K562 (cell line): ENCODE data around the gene PLXDC1. TPM values are rescaled to one million over a fixed set of nuclear protein-coding genes. Genes with fewer than 3 reads are reported as not detected.
A peak's percentile ranks its signal among the peaks of the same experiment; 100 is the strongest.

Experiments
- CGGBP1 ChIP-seq: fragments of 250-450 bp; sonication (Bioruptor Pico); IDR thresholded peaks from 2 replicates; pipeline ENCODE4 v1.9.0; 2021; ENCODE audit warnings: mild to moderate bottlenecking
- EP400 ChIP-seq: fragments of 450-650 bp; IDR thresholded peaks from 2 replicates; pipeline ENCODE4 v1.6.1; 2017; ENCODE audit warnings: antibody characterized with exemption, mild to moderate bottlenecking, moderate library complexity
- ETV5 ChIP-seq: sonication (generic); formaldehyde crosslinking; IDR thresholded peaks from 2 replicates; pipeline ENCODE4 v1.4.0; 2020; ENCODE audit warnings: low read depth, mild to moderate bottlenecking, missing genetic modification reagents
- FOXK2 ChIP-seq, 2 experiments: fragments of 450-650 bp; IDR thresholded peaks in 1 of 2; conservative IDR thresholded peaks in 1 of 2; 2 replicates each; pipeline ENCODE4 v1.6.1; 2016; ENCODE audit warnings: low read depth in 2 of 2, mild to moderate bottlenecking in 1 of 2
- LCOR ChIP-seq: sonication (generic); formaldehyde crosslinking; IDR thresholded peaks from 2 replicates; pipeline ENCODE4 v1.8.0; 2022; ENCODE audit warnings: mild to moderate bottlenecking, missing genetic modification reagents
- NKRF ChIP-seq: fragments of 450-650 bp; IDR thresholded peaks from 2 replicates; pipeline ENCODE4 v1.6.1; 2016; ENCODE audit warnings: borderline replicate concordance
- NR1H2 ChIP-seq: sonication (generic); formaldehyde crosslinking; IDR thresholded peaks from 2 replicates; pipeline ENCODE4 v1.4.0; 2020; ENCODE audit warnings: mild to moderate bottlenecking, missing genetic modification reagents
- OTX1 ChIP-seq: fragments of 450-650 bp; formaldehyde crosslinking; IDR thresholded peaks from 2 replicates; pipeline ENCODE4 v1.4.0; 2022; ENCODE audit warnings: mild to moderate bottlenecking
- POLR3A ChIP-seq: IDR thresholded peaks from 2 replicates; pipeline ENCODE4 v1.6.1; 2011; ENCODE audit warnings: borderline replicate concordance, mild to moderate bottlenecking, moderate library complexity; ENCODE audit not compliant: insufficient read length, insufficient read depth; ENCODE audit errors: extremely low read depth
- SIX5 ChIP-seq, 2 experiments: IDR thresholded peaks; 2 replicates each; pipeline ENCODE4 v1.6.1; 2011; ENCODE audit warnings: low read length in 2 of 2, borderline replicate concordance in 1 of 2, low read depth in 1 of 2, mild to moderate bottlenecking in 1 of 2, moderate library complexity in 1 of 2; ENCODE audit not compliant: insufficient read depth in 1 of 2
- THRB ChIP-seq: fragments of 450-650 bp; formaldehyde crosslinking; conservative IDR thresholded peaks from 2 replicates; pipeline ENCODE4 v1.4.0; 2022; ENCODE audit warnings: mild to moderate bottlenecking, missing genetic modification characterization
- TRIM25 ChIP-seq: fragments of 450-650 bp; IDR thresholded peaks from 2 replicates; pipeline ENCODE4 v1.7.0; 2016; ENCODE audit warnings: borderline replicate concordance
- ZFX ChIP-seq: sonication (generic); formaldehyde crosslinking; IDR thresholded peaks from 2 replicates; pipeline ENCODE4 v1.8.0; 2022; ENCODE audit warnings: mild to moderate bottlenecking, missing genetic modification reagents, moderate library complexity
- ZNF347 ChIP-seq: fragments of 450-650 bp; formaldehyde crosslinking; IDR thresholded peaks from 2 replicates; pipeline ENCODE4 v1.4.0; 2020; ENCODE audit warnings: low read depth, mild to moderate bottlenecking, moderate library complexity
- ZNF507 ChIP-seq: conservative IDR thresholded peaks from 2 replicates; pipeline ENCODE4 v1.6.1; 2017; ENCODE audit warnings: missing genetic modification characterization, missing compliant biosample characterization
- ZNF699 ChIP-seq: fragments of 250-450 bp; sonication (Bioruptor Pico); IDR thresholded peaks from 2 replicates; pipeline ENCODE4 v1.8.0; 2021; ENCODE audit warnings: mild to moderate bottlenecking, moderate library complexity; ENCODE audit not compliant: insufficient replicate concordance
- ZZZ3 ChIP-seq: fragments of 450-650 bp; IDR thresholded peaks from 2 replicates; pipeline ENCODE4 v1.6.1; 2016; ENCODE audit warnings: antibody characterized with exemption, mild to moderate bottlenecking, moderate library complexity
- polyA plus RNA-seq, 8 experiments: library from polyadenylated mRNA; depleted of rRNA in 4 of 8; stranded (reverse) in 5 of 8; unstranded in 3 of 8; fragments of >200 nt; fragmentation: Nextera tagmentation in 2 of 8; fragmentation: Illumina TruSeq in 1 of 8; extraction: Ambion mirVana in 2 of 8; extraction: Trizol in 1 of 8; gene quantifications; 2 replicates each; pipeline versions ENCODE4 v1.2.1 to v1.2.3, GENCODE V29; 2011 to 2014; ENCODE audit warnings: inconsistent platforms in 1 of 8, missing spikeins in 1 of 8
- total RNA-seq, 7 experiments: library from RNA; depleted of rRNA in 6 of 7; stranded (reverse); fragments of >200 nt in 6 of 7; fragmentation: Illumina TruSeq in 2 of 7; extraction: Trizol in 2 of 7; gene quantifications; 2 replicates each; pipeline versions ENCODE4 v1.2.1 to v1.2.3, GENCODE V29; 2011 to 2021; ENCODE audit warnings: low replicate concordance in 1 of 7
- TF ChIP-seq, protein P1 (sequence below): fragments of 450-650 bp; IDR thresholded peaks from 2 replicates; pipeline ENCODE4 v1.6.1; 2018; ENCODE audit not compliant: partially characterized antibody

PLXDC1 gene
- total and polyA plus RNA-seq, 9 of the 15 experiments (the other 6 are each of a cell fraction or from before 2014, with no cell fraction given), result not detected

DNA sequence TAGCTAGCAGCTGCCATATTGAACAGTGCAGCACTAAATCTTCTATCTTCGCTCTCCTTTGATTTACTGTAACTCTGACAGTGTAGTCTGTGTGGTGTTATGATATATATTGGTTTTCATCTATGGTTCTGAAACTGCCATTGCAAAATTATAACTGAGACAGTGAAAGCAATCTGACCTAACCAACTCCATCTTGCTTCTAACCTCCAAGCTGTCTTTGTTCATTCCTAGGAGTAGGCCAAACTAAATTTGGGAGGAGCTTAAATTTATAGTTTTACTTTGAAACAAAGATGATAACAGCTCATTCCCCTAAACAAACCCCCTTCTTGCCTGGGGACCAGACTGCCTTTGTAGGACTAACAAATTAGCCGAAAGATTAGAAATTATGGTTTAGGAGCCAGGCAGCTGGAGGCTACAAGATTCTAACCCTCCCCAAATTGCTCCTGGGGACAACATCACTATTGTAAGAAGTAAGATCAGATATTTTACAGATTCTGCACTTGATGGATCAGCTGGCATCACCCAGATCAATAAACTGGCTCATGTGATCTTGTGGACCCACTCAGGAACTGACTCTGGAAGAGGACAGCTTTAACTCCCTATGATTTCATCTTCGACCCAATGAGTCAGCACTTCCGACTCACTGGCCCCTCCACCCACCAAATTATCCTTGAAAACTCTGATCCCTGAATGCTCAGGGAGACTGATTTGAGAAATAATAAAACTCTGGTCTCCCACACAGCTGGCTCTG, 137.2 kb downstream of the PLXDC1 start (continued):
- TF ChIP-seq THRB (CRISPR knock-in tag) (peak; percentile 90), ZNF347 (CRISPR knock-in tag) (peak; percentile 84), ETV5 (CRISPR knock-in tag) (0 out of 2 replicates have a peak, but pooled peaks have one; percentile 49), SIX5 (IDR thresholded peaks at IDR 0.05; ENCODE audit: borderline replicate concordance in 1 of 2, insufficient read depth in 1 of 2, low read depth in 1 of 2, low read length in 2 of 2) (no peak), NR1H2 (no peak), NKRF (no peak), EP400 (peak; percentile 1; the same call in 1 of the 2 replicates), CGGBP1 (CRISPR knock-in tag) (no peak), OTX1 (CRISPR knock-in tag) (peak; percentile 95), ZNF699 (CRISPR knock-in tag) (no peak), ZFX (no peak), FOXK2 (conservative IDR thresholded peaks at IDR 0.05 in 1 of 2, IDR thresholded peaks at IDR 0.05 in 1 of 2; ENCODE audit: low read depth in 2 of 2) (no peak), ZNF507 (tag) (peak; percentile 66), ZZZ3 (no peak), TRIM25 (no peak), POLR3A (no peak), LCOR (CRISPR knock-in tag) (no peak)
- TF ChIP-seq, protein P1, sequence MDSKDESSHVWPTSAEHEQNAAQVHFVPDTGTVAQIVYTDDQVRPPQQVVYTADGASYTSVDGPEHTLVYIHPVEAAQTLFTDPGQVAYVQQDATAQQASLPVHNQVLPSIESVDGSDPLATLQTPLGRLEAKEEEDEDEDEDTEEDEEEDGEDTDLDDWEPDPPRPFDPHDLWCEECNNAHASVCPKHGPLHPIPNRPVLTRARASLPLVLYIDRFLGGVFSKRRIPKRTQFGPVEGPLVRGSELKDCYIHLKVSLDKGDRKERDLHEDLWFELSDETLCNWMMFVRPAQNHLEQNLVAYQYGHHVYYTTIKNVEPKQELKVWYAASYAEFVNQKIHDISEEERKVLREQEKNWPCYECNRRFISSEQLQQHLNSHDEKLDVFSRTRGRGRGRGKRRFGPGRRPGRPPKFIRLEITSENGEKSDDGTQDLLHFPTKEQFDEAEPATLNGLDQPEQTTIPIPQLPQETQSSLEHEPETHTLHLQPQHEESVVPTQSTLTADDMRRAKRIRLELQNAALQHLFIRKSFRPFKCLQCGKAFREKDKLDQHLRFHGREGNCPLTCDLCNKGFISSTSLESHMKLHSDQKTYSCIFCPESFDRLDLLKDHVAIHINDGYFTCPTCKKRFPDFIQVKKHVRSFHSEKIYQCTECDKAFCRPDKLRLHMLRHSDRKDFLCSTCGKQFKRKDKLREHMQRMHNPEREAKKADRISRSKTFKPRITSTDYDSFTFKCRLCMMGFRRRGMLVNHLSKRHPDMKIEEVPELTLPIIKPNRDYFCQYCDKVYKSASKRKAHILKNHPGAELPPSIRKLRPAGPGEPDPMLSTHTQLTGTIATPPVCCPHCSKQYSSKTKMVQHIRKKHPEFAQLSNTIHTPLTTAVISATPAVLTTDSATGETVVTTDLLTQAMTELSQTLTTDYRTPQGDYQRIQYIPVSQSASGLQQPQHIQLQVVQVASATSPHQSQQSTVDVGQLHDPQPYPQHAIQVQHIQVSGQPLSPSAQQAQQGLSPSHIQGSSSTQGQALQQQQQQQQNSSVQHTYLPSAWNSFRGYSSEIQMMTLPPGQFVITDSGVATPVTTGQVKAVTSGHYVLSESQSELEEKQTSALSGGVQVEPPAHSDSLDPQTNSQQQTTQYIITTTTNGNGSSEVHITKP, result no peak
